Type B pancreatic cell (in vitro differentiated cells): Measurements from ENCODE around the gene CHAF1B. TPM values are rescaled to one million over a fixed set of nuclear protein-coding genes. Genes with fewer than 3 reads are reported as not detected.

ENCODE experiments used
- DNase-seq: peaks from one replicate; pipeline ENCODE4 v3.0.0; 2021; ENCODE audit warnings: mixed read lengths; ENCODE audit not compliant: unreplicated experiment; ENCODE audit errors: extremely low spot score
- H3K27ac Mint-ChIP-seq: 2 replicates; pipeline ENCODE4 v1.8.0; 2021; ENCODE audit warnings: mild to moderate bottlenecking, mixed read lengths
- H3K27me3 Mint-ChIP-seq: 2 replicates; pipeline ENCODE4 v1.8.0; 2021; ENCODE audit warnings: mixed read lengths
- H3K36me3 Mint-ChIP-seq: 2 replicates; pipeline ENCODE4 v1.8.0; 2021; ENCODE audit warnings: mixed read lengths
- H3K4me1 Mint-ChIP-seq: one replicate; pipeline ENCODE4 v1.8.0; 2021; ENCODE audit warnings: mixed read lengths; ENCODE audit not compliant: unreplicated experiment
- H3K4me3 Mint-ChIP-seq: 2 replicates; pipeline ENCODE4 v1.8.0; 2021; ENCODE audit warnings: mild to moderate bottlenecking, mixed read lengths
- H3K9me3 Mint-ChIP-seq: 2 replicates; pipeline ENCODE4 v1.8.0; 2021; ENCODE audit warnings: mixed read lengths
- total RNA-seq: library from RNA; stranded (reverse); gene quantifications from 2 replicates; pipeline ENCODE4 v1.2.1, GENCODE V29; 2021; ENCODE audit warnings: low replicate concordance
- TF ChIP-seq, protein P1 (sequence below): fragments of 200-600 bp; sonication (generic); conservative IDR thresholded peaks from 2 replicates; pipeline ENCODE4 v1.5.0; 2021; ENCODE audit warnings: antibody characterized with exemption, mild to moderate bottlenecking

CHAF1B gene
- total RNA-seq, 1 donor from 2014 or later: 17.1 TPM

DNA sequence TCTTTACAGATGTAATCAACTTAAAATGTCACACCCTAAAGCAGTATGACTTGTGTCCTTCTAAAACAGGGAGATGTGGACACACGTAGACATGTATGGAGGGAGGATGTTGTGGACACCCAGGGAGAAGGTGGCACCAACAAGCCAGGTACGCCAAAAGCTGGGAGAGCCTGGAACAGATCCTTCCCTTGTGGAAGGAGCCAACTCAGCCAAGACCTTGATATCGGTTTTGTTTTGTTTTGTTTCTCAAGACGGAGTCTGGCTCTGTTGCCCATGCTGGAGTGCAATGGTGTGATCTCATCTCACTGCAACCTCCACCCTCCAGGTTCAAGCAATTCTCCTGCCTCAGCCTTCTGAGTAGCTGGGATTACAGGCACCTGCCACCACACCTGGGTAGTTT is 45.6 kb downstream of the CHAF1B start:
- peaks cover 3% of the 10 kb centered on the region for H3K27me3 Mint-ChIP-seq
- H3K4me3 Mint-ChIP-seq: no peak overlapping the region
- peaks cover 30% of the 10 kb centered on the region for H3K4me1 Mint-ChIP-seq
- no peaks in the 10 kb centered on the region for H3K9me3 Mint-ChIP-seq
- no peaks in the 10 kb centered on the region for H3K36me3 Mint-ChIP-seq
- no peak overlapping the region for H3K27ac Mint-ChIP-seq
- no peak for DNase-seq
- TF ChIP-seq, protein P1, sequence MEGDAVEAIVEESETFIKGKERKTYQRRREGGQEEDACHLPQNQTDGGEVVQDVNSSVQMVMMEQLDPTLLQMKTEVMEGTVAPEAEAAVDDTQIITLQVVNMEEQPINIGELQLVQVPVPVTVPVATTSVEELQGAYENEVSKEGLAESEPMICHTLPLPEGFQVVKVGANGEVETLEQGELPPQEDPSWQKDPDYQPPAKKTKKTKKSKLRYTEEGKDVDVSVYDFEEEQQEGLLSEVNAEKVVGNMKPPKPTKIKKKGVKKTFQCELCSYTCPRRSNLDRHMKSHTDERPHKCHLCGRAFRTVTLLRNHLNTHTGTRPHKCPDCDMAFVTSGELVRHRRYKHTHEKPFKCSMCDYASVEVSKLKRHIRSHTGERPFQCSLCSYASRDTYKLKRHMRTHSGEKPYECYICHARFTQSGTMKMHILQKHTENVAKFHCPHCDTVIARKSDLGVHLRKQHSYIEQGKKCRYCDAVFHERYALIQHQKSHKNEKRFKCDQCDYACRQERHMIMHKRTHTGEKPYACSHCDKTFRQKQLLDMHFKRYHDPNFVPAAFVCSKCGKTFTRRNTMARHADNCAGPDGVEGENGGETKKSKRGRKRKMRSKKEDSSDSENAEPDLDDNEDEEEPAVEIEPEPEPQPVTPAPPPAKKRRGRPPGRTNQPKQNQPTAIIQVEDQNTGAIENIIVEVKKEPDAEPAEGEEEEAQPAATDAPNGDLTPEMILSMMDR: no peak

DNA sequence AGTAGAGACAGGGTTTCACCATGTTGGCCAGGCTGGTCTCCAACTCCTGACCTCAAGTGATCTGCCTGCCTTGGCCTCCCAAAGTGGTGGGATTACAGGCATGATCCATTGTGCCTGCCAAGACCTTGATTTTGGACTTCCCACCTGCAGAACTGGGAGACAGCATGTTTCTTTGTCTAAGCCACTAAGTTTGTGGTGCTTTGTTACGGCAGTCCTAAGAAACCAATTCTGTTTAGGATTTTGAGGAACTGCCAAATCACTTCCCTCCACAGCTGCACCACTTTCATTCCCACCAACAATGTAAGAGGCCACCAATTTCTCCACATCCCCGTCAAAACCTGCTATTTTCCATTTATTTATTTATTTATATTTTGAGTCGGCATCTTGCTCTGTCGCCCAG is 46.1 kb downstream of the CHAF1B start:
- H3K27me3 Mint-ChIP-seq: peaks cover 3% of the 10 kb centered on the region
- TF ChIP-seq, protein P1: no peak
- no peak overlapping the region for H3K4me3 Mint-ChIP-seq
- no peaks in the 10 kb centered on the region for H3K36me3 Mint-ChIP-seq
- H3K9me3 Mint-ChIP-seq: no peaks in the 10 kb centered on the region
- no peak overlapping the region for H3K27ac Mint-ChIP-seq
- DNase-seq: no peak
- H3K4me1 Mint-ChIP-seq: peaks cover 30% of the 10 kb centered on the region

DNA sequence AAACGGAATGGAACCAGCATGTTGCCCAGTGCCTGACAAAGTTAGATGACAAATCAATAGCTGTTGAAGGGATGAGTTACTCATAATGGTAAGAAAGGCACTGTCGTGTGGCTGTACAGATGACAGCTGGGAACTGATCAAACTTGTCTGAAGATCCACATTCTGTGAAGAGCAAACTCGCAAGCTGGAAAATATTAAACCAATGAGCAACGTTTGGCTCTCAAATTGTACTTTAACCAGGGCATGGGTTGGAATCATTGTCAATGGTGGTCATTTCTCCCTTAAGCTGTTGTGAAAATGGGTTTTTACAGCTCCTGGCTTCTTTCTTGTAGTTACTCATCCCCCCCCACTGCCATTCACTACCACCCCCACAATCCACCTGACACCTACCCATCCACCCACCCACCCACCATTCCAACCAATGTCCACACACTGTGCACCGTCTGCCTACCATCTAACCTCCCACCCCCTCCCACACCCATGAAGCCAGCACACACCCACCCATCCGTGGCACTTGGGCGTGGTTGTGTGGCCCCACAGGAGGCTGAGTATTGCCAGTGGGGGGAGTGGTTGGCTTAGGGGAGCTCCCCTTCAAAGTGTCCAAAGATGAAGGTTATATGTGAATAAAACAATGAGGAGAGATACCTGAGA is 48.0 kb downstream of the CHAF1B start:
- no peaks in the 10 kb centered on the region for H3K9me3 Mint-ChIP-seq
- DNase-seq: no peak
- peaks cover 30% of the 10 kb centered on the region for H3K4me1 Mint-ChIP-seq
- no peak overlapping the region for H3K27ac Mint-ChIP-seq
- H3K36me3 Mint-ChIP-seq: no peaks in the 10 kb centered on the region
- no peak overlapping the region for H3K4me3 Mint-ChIP-seq
- peaks cover 3% of the 10 kb centered on the region for H3K27me3 Mint-ChIP-seq
- TF ChIP-seq, protein P1: no peak

DNA sequence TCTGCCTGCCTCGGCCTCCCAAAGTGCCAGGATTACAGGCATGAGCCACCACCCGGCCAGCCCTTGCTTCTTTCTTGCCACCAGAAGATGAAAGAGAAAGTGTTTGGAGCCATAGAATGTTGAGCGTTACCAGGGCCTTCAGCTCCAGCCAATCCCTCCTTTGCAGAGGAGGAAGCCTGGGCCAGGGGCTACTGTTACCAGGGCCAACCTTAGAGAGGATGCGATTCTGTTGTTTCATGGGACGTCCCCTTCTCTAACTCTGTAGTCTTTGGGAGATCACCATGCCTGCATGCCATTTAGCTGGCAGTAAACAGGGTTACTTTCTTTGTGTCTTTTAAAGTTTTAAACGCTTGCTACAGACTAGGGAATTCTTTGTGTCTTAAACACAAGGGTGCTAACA is 49.0 kb downstream of the CHAF1B start:
- H3K4me3 Mint-ChIP-seq: no peak overlapping the region
- H3K36me3 Mint-ChIP-seq: no peaks in the 10 kb centered on the region
- TF ChIP-seq, protein P1: no peak
- H3K27ac Mint-ChIP-seq: no peak overlapping the region
- H3K27me3 Mint-ChIP-seq: peaks cover 3% of the 10 kb centered on the region
- no peak for DNase-seq
- H3K4me1 Mint-ChIP-seq: peaks cover 24% of the 10 kb centered on the region
- H3K9me3 Mint-ChIP-seq: no peaks in the 10 kb centered on the region

DNA sequence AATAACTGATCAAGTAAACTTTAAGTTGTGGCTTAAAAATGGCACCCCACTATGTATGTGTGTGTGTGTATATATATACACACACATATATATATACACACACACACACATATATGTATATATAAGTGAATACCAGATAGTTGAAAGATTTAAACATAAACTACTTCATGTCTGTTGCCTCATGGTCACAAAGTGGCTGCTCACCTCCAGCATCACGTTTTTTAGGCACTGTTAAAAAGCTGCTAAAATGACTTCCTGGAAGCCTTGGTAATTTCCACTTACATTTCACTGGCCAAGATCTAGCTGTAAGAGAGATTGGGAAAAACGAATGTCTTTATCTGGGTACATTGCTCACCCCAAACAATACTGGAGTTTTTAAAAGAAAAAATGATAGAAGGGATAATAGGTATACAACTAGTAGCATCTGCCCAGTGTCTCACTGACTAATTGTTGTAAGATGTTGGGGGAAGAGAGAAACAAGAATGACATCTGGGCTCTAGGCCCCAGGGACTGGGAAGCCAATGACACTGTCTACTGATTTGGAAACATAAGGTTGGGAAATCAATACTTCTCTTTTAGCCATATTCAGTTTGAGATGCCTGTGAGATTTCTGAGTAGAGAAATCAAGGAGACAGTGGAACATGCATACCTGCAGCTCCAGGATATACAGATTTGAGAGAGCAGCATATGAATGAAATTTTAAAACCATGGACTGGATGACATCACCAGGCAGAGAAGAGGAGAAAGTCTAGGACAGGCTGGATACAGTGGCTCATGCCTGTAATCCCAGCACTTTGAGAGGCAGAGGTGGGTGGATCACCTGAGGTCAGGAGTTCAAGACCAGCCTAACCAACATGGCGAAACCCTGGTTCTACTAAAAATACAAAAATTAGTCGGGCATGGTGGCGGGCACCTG is 51.9 kb downstream of the CHAF1B start:
- H3K9me3 Mint-ChIP-seq: no peaks in the 10 kb centered on the region
- DNase-seq: no peak
- no peaks in the 10 kb centered on the region for H3K36me3 Mint-ChIP-seq
- H3K4me1 Mint-ChIP-seq: peaks cover 11% of the 10 kb centered on the region
- no peak overlapping the region for H3K4me3 Mint-ChIP-seq
- H3K27ac Mint-ChIP-seq: no peak overlapping the region
- no peaks in the 10 kb centered on the region for H3K27me3 Mint-ChIP-seq
- TF ChIP-seq, protein P1: no peak
